NCI-H82 treated with DMSO at 0.1 percent for 48 hours (cell line): ENCODE results near the gene KNSTRN.
A peak's percentile ranks its signal among the peaks of the same experiment; 100 is the strongest.

Experiments used
- DNase-seq: peaks from one replicate; lab custom pipeline; 2025; ENCODE audit not compliant: unreplicated experiment; lab: John Stamatoyannopoulos, UW

Gene KNSTRN

DNA sequence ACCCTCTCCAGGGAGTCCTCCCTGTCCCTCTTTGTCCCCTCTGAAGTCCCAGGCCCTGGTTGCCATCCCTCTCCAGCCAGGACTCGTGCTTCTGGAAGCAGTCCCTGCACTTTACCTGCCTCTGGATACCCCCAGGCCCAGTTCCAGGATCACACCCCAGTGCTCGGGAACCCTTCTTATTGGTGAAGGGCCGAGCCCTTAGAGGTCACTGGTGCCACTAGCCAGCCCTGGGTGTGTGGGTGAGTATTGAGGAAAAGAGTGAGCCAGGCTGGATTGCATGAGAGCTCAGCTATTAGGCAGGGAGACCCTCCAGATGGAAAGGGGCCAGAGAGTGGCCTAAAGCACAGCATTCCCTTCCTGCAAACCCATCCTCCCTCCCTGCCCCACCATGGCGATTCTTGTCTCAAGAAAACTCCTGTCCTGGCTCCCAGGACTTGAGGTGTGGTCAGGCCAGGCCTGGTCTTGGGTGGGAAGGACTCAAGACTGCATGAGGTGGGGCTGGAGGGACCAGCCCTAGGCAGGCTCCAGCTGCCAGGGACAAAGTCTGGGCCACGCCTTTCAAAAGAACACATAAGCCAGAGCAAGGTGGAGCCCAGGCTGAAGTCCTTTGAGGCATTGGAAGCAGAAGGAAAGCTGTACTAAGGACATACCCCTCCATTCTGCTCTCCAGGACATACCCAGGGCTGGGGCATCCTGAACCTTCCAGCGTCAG, 36.5 kb upstream of the KNSTRN start:
- DNase-seq = no peak

DNA sequence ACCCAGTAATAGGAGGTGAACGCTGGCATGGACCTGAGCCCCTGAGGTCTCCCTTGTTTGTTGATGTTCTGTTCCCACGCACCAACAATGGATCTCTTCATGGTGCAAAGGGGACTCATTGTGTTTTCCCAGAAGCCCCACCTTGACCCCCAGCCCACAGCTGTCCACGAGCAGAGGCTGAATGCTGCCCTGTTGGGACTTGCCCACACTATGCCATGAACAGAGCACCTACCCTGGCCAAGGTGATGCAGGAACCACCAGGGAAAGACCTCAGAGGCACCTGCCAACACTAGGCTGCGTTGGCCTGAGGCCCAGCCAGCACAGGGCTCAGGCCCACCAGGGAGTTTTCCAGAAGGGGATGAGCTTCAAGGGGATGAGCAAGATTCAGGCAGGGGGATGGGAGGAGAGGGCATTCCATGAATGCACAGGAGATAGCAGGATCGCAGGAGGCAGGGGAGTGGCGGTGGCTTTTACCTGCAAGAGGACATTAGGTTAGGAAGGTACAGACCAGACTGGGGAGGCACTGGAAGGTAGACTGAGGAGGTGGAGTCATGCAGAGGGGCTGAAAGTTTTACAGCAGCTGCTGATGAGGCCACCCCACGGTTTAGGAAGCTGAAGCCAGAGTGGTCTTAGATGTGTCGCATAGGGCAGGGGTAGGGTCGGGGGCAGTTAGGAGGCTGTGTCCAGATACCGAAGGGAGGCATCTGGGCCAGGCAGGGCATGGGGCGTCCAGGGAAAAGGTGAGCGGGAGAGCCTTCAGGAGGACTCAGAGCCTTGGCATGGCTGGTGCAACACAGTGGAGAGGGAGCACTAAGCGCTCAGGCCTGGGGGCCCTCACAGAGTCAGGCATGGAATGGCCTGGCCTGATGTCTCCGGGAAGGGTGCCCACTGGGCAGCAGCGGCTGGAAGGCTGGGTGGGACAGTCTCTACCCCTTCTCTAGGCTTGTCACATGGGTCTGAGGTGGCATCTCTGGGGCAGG, 35.7 kb upstream of the KNSTRN start:
- no peak for DNase-seq

GRCh38 chr15:40347559-40348473, 34.7 kb upstream of the KNSTRN start:
- DNase-seq = no peak

GRCh38 chr15:40348474-40348870, 34.0 kb upstream of the KNSTRN start:
- DNase-seq = no peak

- no peak for DNase-seq
Observed at GRCh38 chr15:40349163-40349562, 33.4 kb upstream of the KNSTRN start.

GRCh38 chr15:40352281-40352901, 30.1 kb upstream of the KNSTRN start:
- no peak for DNase-seq

DNA sequence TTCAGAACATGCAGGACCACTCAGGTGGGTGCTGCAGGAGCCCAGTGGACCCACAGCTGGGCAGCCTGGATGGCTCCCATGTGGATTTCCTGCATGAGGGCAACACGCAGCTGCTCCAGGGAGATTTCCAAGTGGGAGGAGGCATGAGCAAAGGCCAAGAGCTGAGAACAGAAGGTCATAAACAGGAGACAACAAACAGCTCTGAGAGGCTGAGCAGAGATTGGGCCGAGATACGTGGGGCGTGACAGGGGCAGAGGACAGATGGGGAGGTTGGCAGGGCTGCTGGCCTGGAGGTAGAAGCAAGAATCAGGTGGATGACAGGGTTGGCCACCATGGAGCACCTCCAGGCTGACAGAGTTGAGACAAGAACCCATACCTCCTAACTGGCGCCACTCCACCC, 28.8 kb upstream of the KNSTRN start:
- DNase-seq = no peak

DNA sequence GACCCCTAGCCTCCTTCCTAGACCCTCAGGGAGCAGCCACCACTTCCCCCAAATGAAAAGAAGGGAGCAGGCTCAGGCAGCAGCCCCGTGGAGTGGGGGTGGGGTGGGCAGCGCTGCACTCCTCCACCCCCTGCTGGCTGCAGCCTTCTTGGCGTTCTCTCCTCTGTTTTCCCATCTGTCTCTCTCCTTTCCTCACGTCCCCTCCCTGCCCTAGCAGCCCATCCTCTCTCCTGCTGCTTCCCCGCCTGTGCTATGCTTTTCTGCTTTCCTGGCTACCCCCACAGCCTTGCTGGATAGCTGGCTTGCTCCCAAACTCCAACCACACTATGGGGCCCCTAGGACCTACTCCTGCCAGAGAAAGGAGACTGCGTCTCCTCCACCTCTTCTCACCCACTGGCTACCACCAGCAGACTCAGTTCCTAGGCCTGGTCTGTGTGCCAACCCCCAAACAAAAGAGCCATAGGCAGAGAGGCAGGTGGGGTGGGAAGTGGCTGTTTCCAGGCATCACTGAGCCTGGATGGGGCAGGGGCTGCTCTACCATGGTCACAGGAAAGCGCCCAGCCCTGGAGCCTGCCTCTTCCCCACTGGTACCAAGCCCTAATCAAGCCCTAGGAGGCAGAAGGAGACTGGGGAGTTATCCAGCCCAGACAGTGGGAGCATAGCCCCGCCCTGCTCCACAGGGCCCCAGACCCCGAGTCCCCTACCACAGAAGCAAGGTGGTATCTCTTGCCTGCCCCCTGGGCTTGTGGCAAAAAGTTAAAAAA, 27.9 kb upstream of the KNSTRN start:
- DNase-seq = peak; percentile 75

DNA sequence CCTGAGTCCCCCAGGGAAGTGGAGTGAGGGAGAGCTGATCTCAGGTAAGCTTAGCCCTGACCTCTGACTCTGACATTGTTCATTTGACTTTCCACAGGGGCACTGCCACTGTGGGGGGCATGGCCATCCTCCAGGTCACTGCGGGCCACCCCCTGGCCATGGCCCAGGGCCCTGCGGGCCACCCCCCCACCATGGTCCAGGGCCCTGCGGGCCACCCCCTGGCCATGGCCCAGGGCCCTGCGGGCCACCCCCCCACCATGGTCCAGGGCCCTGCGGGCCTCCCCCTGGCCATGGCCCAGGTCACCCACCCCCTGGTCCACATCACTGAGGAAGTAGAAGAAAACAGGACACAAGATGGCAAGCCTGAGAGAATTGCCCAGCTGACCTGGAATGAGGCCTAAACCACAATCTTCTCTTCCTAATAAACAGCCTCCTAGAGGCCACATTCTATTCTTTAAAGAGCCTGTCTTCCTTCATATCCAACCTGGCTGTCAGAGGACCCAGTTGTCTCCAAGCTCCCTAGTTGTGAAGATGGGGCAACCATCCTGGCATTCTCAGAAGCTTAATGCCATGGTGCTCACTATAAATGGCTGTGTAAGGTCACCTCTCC, 26.4 kb upstream of the KNSTRN start:
- no peak for DNase-seq

GRCh38 chr15:40357246-40357645, 25.3 kb upstream of the KNSTRN start:
- no peak for DNase-seq

GRCh38 chr15:40357723-40358470, 24.6 kb upstream of the KNSTRN start, which contains the start of gene DISP2:
Gene DISP2, plus strand, starts transcription at chr15:40358219. Its CDS starts 103 bp downstream, at chr15:40358322.
- peak; percentile 50 for DNase-seq

DNA sequence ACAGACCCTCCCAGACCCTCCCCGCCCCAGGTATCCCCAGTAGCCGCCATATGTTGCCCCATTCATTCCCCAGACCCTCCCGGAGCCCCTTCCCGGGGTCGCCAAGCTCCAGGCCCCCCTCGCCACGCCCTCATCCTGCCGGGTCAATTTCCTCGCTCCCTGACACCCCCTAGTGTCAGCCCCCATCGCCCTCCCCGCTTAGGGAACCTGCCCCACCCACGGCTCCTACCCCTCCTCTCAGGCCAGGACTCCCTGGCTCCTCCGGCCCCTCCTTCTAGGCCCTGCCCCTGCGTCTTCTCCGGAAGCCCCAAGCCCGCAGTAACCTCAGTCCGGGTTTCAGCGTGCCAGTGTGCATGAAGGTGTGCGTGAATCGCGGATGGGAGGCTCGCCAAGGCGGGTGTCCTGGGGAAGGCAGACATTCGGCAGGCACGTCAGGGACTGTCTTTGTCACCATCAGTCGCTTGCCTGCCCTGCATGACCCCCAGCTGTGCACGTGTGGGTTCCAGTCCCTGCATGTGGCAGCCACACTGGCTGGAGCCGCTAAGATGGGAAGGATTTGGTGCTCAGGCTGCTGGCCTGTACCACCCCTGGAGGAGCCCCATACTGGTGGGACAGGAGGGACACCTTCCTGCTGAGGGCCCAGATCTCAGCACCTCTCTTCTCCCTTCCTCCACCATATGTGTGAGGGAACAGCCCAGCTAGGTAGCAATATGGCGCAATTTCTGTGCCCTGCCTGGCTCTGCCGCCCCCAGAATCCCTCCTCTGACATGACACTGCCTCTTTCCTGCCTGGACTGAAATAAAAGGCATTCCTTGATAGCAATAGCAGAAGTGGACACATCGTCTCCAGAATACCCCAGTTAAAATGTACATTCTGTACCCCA, 23.8 kb upstream of the KNSTRN start:
- DNase-seq = peak; percentile 50

- no peak for DNase-seq
Observed at GRCh38 chr15:40360015-40360414, 22.5 kb upstream of the KNSTRN start.

DNA sequence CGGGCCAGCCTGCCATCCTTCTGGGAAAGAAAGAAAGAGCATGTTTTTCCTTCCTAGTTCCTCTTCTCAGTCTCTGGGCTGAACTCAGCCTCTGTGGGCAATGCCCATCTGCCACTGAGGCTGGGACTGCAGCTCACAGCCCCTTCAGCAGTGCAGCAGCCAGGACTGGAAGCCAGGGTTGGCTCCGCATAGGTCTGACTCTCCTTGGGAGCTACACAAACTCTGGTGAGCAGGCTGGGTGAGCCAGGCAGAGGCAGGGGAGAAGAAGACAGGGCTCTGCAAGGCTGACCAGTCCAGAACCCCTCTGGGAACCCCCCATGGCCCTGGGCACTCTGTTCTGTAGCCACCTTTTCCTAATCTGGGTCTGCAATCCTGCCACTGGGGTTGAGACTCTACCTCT, 20.9 kb upstream of the KNSTRN start:
- DNase-seq = no peak

DNA sequence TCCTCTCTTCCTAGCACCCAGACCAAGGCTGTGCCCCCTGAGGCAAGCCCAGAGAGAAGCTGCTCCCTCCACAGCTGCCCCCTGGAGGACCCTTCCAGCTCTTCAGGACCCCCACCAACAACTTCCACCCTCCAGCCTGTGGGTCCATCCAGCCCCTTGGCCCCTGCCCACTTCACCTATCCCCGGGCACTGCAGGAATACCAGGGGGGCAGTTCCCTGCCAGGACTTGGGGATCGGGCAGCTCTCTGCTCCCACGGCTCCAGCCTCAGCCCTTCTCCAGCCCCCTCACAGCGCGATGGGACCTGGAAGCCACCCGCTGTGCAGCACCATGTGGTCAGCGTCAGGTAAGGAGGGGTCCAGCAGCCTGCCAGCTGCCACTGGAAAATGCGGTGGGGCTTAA, 18.9 kb upstream of the KNSTRN start:
- no peak for DNase-seq

- DNase-seq = no peak
Observed at GRCh38 chr15:40364251-40364650, 18.3 kb upstream of the KNSTRN start.

DNA sequence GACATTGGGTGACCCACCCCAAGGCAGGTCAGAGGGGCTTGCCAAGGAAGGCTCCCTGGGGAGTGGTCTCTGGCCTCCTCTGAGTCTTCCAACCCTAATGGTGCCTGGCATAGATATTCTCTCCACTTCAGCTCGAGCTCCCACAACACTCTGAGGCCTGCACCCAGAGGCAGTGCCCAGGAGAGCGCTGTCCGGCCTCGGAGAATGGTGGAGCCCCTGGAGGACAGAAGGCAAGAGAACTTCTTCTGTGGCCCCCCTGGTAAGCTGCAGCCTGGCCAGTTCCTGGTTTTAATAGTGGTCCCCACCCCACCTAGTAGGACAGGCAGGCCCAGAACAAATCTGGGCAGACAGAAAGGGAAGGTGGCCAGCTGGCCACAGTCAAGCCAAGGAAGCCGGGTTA, 17.5 kb upstream of the KNSTRN start:
- no peak for DNase-seq
